HG02884 (cell line): ENCODE measurements around the gene DHX16.

Source experiments
- ATAC-seq: cut with Tn5 transposase; IDR thresholded peaks from one replicate; pipeline ENCODE4 v1.9.1; 2021; ENCODE audit warnings: mild to moderate bottlenecking, moderate library complexity; ENCODE audit not compliant: unreplicated experiment

DHX16 gene

GRCh38 chr6:30641048-30641447 is 31.8 kb downstream of the DHX16 start:
- ATAC-seq = no peak

DNA sequence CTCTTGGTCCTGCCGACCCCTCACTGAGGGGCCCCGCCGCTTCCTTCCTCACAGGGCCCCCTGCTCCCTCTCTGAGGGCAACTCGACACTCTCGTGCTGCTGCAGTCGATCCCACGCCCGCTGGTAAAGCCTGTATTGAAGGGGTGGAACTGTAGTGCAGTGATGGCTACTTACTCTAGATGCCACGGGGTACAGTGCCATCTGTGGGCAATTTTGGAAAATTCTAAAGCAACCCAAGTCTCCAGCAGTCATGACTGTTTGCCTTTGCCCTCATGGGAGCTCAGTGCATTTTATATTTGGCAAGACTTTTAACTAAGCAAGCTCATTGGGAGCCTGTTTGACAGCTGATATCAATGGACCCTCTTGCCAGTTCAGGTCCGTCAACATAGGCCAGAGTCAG is 32.3 kb downstream of the DHX16 start:
- ATAC-seq = no peak

DNA sequence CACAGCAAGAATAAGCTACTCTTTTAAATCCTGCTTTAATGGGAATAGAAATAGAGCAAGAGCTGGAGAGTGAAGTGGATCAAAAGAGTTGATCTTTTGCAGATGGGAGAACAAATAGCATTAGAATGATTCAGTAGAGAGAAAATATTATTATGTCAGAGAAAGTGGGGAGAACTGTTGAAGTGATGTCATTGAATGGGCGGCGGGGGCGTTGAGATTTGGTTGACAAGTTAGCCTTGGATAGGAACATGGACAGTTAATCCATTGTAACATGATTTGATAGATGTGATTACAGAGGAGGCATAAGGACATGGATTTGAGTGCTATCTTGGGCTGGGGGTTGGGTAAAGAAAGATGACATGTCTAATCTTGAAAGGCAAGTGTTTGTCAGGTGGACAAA is 37.0 kb downstream of the DHX16 start:
- no peak for ATAC-seq

- ATAC-seq = peak; percentile 87
These were observed 46.1 kb downstream of the DHX16 start, which contains the start of gene ATAT1 for GRCh38 chr6:30626484-30627366. Gene ATAT1 (plus strand): TSS chr6:30626874.

GRCh38 chr6:30625511-30625910 is 47.3 kb downstream of the DHX16 start:
- no peak for ATAC-seq

DNA sequence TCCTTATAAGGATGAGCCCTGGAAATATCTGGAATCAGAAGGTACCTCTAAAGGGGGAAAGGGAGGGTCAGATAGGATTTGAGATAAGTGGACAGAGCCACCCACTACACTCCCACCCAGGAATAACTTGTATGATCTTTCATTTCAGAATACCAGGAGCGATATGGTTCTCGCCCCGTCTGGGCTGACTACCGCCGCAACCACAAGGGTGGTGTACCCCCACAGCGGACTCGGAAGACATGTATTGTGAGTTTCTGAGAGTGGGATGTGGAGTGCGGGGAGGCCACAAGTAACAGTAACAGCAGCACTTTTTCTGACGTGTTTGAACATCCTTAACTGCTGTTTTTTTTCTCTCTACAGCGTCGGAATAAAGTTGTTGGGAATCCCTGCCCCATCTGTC is 53.2 kb downstream of the DHX16 start:
- no peak for ATAC-seq

- no peak for ATAC-seq
These were observed 54.5 kb downstream of the DHX16 start for GRCh38 chr6:30618270-30618797.

DNA sequence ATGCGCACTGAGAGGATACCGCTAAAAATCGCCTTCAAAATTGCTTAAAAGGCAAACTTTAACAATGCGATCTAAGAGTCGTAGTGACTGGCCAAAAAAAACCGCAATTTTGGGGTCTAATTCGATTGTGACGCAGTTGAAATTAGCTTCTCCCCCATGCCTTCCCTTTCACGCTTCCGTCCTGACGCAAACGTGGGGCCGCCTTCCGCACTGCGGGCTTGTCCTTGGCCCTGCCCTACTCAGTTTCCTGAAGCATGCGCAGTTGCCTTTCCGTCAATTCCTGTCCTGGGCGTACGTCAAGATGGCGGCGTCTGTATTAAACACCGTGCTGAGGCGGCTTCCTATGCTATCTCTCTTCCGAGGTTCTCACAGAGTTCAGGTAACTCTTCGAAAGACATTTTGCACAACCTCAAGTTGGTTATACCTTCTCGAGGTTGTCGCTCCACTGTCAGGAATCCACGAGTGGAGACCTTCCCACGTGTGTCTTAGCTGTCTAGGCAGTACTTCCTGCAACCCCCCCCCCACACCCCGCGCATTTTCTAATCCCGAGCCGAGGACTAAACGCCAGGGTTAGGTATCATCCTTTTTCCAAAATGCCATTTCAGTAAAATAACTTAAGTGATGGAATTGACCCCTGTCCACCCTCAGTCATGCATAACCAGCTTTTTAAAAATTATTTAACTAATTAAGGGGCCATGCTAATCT is 55.1 kb downstream of the DHX16 start, which contains the start of gene MRPS18B:
TSS of gene MRPS18B (plus strand) at position 276 of the 705 bp plus-strand sequence. CDS start at position 302, 26 bp downstream.
- ATAC-seq = peak; percentile 61

DNA sequence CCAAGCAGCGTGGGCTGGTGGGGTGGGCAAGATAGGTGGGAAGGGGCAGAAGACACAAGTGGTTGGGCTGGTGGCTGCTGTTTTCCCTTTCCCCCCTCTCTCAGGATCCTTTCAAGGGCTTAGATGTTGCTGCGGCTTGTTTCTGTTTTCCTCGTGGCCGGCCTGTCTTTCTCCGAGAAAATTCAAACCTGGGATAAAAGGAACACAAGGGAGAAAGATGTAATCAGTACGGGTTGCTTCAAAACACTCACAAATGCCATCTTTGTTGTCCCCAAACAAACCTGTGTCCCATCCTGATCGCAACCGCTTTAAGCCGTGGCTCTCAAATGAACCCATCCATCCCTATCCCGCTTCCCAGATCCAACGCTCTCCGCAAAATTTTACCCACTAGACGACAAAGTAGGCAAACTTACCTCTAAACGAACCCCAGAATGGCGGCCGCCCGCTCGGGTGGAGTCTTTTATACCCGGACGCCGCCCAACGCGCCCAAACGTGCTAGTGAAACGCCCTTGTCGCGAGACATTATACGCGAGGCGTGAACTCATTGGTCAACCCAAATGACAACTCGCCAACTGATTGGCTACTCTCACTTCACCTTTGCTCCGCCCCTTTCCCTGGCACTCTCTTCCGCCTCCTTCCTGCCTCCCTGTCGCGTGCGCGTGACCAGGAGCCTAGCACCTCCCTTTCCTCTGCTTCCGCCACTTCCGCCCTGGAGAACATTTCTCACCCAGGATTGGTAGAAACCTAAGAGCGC is 55.8 kb downstream of the DHX16 start, which contains the start of gene PPP1R10:
TSS of gene PPP1R10 (minus strand) at position 433 of the 754 bp plus-strand sequence. CDS start 7,299 bp downstream, outside the sequence.
- peak; percentile 75 for ATAC-seq

DNA sequence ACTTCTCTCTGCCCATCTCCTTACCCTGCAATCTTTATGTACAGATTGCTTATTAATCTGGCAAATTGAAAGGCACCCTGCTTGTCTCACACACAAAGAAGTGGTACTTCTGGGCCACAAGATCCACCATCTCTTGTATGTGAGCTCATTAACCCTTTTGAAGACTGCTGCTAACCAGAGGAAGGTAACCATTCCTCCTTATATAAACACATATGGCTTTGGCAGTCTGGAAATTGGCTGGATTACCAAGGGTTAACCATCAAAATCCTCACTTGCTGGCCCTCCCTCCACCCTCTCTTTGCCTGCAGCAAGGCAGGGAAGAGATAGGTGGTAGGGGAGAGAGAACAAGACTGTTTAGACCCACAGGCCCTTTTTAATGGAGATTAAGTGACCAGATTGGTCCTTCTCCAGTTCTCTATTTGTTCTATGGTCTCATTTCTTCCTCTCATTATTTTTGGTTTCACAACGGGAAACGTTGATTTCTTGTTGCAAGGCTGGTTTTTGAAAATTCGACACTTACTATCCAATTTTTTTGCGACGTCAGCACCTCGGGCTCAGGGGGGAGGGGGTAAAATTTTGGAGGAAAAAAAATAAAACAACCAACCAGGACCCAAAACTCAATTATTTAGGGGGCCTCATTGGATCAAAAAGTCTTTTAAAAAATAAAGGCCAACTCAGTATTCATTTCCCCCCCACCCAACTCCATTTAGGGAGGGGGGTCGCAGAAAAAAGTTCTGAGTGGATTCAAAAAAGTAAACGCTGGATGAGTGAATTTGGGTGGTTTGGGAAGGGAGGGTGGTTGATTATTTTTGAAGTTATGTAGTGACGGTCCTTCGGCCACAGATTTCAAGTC is 56.6 kb downstream of the DHX16 start:
- no peak for ATAC-seq

DNA sequence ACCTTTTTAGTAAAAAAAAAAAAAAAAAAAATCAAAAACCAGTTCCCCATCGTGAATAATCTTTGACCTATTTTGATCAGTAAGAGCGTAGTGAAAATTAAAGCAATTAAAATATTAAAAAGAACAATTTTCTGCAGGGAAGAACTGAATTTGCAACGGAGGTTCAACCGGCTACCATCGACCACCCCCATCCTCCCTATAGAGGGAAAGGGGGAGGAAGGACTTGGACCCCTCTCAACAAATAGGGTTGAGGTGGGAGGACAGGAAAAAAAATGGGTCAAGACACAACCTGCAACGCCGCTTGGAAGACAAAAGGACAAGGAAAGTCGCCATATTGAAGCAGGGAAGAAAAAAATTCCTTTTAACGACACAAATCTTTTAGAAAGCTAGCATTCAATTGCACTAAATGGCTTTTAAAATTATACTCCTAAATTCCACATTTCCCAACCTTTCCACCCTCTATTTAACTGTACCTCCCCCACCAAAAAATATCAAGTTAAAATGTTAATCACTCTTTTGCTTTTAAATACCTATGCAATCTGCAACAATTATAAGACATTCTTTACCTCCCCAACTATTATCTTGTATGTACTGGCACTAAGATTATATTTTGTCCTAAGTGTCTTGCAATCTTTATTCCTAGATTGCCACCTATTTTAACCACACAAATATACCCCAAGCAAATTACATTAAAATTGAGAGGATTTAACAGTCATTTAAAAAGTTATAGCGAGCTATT is 57.4 kb downstream of the DHX16 start:
- no peak for ATAC-seq

GRCh38 chr6:30614843-30615218 is 58.0 kb downstream of the DHX16 start:
- ATAC-seq = peak; percentile 37

GRCh38 chr6:30614044-30614842 is 58.6 kb downstream of the DHX16 start:
- ATAC-seq = no peak

DNA sequence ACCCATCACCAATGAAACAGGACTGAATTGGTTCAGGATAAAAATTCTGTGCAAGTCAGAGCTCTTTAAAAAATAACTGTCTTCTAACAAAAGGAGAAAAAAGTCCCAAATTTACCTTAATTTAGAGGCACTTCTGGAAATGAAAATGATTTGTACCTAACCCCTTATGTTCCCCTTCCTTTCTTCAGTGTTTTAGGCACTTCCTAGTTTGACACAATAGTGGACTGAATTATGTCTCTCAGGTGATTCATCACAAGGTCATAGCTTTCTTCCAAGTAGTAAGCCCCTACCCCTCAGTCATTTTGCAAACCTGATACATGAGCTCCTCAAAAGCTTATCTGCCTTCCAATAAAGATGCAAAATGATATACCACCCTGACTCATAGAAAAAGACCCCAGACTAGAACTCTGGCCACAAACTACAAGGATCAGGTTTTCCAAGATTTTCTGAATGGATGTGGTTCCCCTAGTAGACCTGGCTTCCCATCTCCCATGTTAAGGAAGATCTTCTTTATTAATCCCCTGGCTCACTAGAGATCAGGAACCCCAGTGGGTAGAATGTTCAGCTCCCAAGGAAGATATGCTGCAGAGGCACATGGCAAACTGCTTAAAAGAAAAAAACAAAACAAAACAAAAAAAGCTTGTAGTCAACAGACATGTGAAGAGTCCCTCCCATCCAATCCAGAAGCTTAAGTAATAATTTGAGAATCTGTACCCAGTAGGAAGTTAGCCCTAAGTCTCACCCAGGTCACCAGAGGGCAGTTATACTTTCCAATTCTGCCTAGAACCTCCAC is 59.4 kb downstream of the DHX16 start:
- ATAC-seq = no peak

GRCh38 chr6:30612687-30613248 is 60.0 kb downstream of the DHX16 start:
- ATAC-seq = no peak

- ATAC-seq = no peak
These were observed 60.6 kb downstream of the DHX16 start for GRCh38 chr6:30612213-30612612.

DNA sequence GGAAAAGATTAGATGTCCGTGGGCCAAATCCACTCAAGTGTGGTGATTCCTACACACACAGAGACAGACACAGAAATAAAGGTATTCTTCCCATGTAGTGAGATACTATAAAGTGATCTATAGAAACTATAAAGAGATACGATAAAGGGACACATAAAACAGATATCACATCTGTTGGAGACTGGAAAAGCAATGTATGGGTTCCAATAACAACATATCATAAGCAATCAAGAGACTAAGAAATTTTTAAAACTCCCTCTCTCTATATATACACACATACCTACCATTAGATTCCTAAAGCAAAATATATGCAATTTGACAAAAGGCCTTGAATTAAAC is 61.0 kb downstream of the DHX16 start:
- no peak for ATAC-seq
